ENCODE data around the gene ZSWIM1.

GRCh38 chr20:45861221-45862075 lies 19.6 kb upstream of the ZSWIM1 start:
- TF ChIP-seq CTCF (IDR thresholded peaks at IDR 0.05 in 8 of 11, conservative IDR thresholded peaks at IDR 0.05 in 3 of 11) (no peak), POLR2A (IDR thresholded peaks at IDR 0.05) (no peak)
